Motor neuron (in vitro differentiated cells): ENCODE results near the gene ST7. TPM values are rescaled to one million over a fixed set of nuclear protein-coding genes. Genes with fewer than 3 reads are reported as not detected.
"Not testable (repeated sequence)": the region's sequence is repeated elsewhere in the genome, so short reads cannot be mapped to it uniquely, and the experiment has no call there.

Experiments used
- ATAC-seq, 8 experiments: fragments of 200-7000 bp; cut with Tn5 transposase; replicated peaks in 6 of 8; 2 replicates each; pipeline ENCODE4 v1.8.0; 2021; ENCODE audit warnings: mild to moderate bottlenecking in 8 of 8, moderate library complexity in 8 of 8
- H3K27ac ChIP-seq, 2 donors: fragments of 250-450 bp; sonication (Bioruptor Pico); 2 replicates each; pipeline ENCODE4 v1.9.0; 2021; ENCODE audit warnings: antibody characterized with exemption in 2 of 2, mild to moderate bottlenecking in 2 of 2, moderate library complexity in 1 of 2
- H3K4me1 ChIP-seq, 2 donors: fragments of 250-450 bp; sonication (Bioruptor Pico); replicated peaks in 1 of 2; 2 replicates each; pipeline ENCODE4 v1.6.1; 2021; ENCODE audit warnings: antibody characterized with exemption in 2 of 2, mild to moderate bottlenecking in 2 of 2, moderate library complexity in 1 of 2
- H3K4me3 ChIP-seq, 5 donors: fragments of 250-450 bp; sonication (Bioruptor Pico); 2 replicates each; pipeline ENCODE4 v1.9.0; 2021; ENCODE audit warnings: antibody characterized with exemption in 5 of 5, mild to moderate bottlenecking in 5 of 5, moderate library complexity in 4 of 5
- WGBS, 10 experiments: fragments of 450-650 bp; shearing (Covaris generic); methylation state at CpG; one replicate each; pipeline ENCODE4 v1.0.0; 2022; 5-methylcytosine and 5-hydroxymethylcytosine counted together
- in situ Hi-C, 9 experiments: fragments of 400-800 bp; cut with MboI; loops; one replicate each; pipeline ENCODE4 v1.15.0; 2021; ENCODE audit warnings: low sequenced_read_pairs in 9 of 9, low pct_unique_long_range_greater_than_20kb in 2 of 9; ENCODE audit not compliant: unreplicated experiment in 9 of 9
- total RNA-seq, 8 experiments: library from RNA; unstranded; fragments of 300-600 nt; gene quantifications; 2 replicates each; pipeline versions ENCODE4 v1.2.3 to v1.2.4, GENCODE V29; 2022

The ST7 gene
- total RNA-seq, 8 experiments from 2014 or later = 20.6 to 55.5 (median 42.4) TPM

- ATAC-seq = no peak
- Histone ChIP-seq H3K27ac (no peak overlapping the region), H3K4me3 (peak overlapping the region in 2 of 5 donors; percentile 57 to 64), H3K4me1 (peaks cover 4 to 30% of the 10 kb centered on the region in 2 donors)
- in situ Hi-C loops = no loop called here
These were observed 72.6 kb downstream of the ST7 start for GRCh38 chr7:117025891-117026290.

GRCh38 chr7:117030346-117030745, 77.0 kb downstream of the ST7 start:
- 60 to 100% (median 100%) methylated on average over 1 of the region's 1 CpG; no CpG with 5 or more reads in 2 of the 10 experiments for WGBS, 10 experiments
- peaks cover 14 to 24% of the 10 kb centered on the region in 2 donors for H3K4me1 ChIP-seq
- in situ Hi-C loops = not testable (repeated sequence)

GRCh38 chr7:117030793-117031192, 77.5 kb downstream of the ST7 start:
- in situ Hi-C loops, H3K4me3 ChIP-seq, H3K27ac ChIP-seq, ATAC-seq: not testable (repeated sequence)
- WGBS, 10 experiments = 0% methylated on average over 1 of the region's 1 CpG; no CpG with 5 or more reads in 7 of the 10 experiments
- peaks cover 16 to 24% of the 10 kb centered on the region in 2 donors for H3K4me1 ChIP-seq

More at GRCh38 chr7:117030346-117030745, 77.0 kb downstream of the ST7 start:
- not testable (repeated sequence) for ATAC-seq, H3K4me3 ChIP-seq, H3K27ac ChIP-seq

GRCh38 chr7:117032810-117033209, 79.5 kb downstream of the ST7 start:
- Histone ChIP-seq H3K27ac (no peak overlapping the region), H3K4me3 (no peak overlapping the region), H3K4me1 (peaks cover 19 to 35% of the 10 kb centered on the region in 2 donors)
- WGBS, 10 experiments = 83 to 100% (median 100%) methylated on average over 1 of the region's 1 CpG; no CpG with 5 or more reads in 5 of the 10 experiments
- ATAC-seq = no peak
- in situ Hi-C loops = no loop called here

GRCh38 chr7:117034851-117035464, 81.7 kb downstream of the ST7 start:
- 0 to 100% (median 50%) methylated on average over 1 to 3 of the region's 3 CpGs for WGBS, 10 experiments
- Histone ChIP-seq H3K27ac (no peak overlapping the region), H3K4me1 (peaks cover 19 to 42% of the 10 kb centered on the region in 2 donors), H3K4me3 (no peak overlapping the region)
- in situ Hi-C loops = no loop called here
- peak in 5 of 8 experiments; percentile 18 to 79 (median 32) for ATAC-seq

- H3K27ac ChIP-seq = no peak overlapping the region
- 0 to 100% (median 87%) methylated on average over 1 of the region's 1 CpG; no CpG with 5 or more reads in 3 of the 10 experiments for WGBS, 10 experiments
- in situ Hi-C loops = no loop called here
- no peak overlapping the region for H3K4me3 ChIP-seq
- ATAC-seq = no peak
- H3K4me1 ChIP-seq = peaks cover 19 to 42% of the 10 kb centered on the region in 2 donors
These were observed 82.2 kb downstream of the ST7 start for GRCh38 chr7:117035465-117035862.

- Histone ChIP-seq H3K4me3 (no peak overlapping the region), H3K27ac (no peak overlapping the region), H3K4me1 (peaks cover 19 to 42% of the 10 kb centered on the region in 2 donors)
- WGBS, 10 experiments = 59 to 100% (median 81%) methylated on average over 1 to 4 of the region's 4 CpGs; no CpG with 5 or more reads in 1 of the 10 experiments
- no peak for ATAC-seq
- in situ Hi-C loops = no loop called here
These were observed 82.9 kb downstream of the ST7 start for GRCh38 chr7:117036053-117036669.

- no peak overlapping the region for H3K4me3 ChIP-seq
- WGBS, 10 experiments = 40 to 100% (median 81%) methylated on average over 1 to 5 of the region's 5 CpGs; no CpG with 5 or more reads in 2 of the 10 experiments
- in situ Hi-C loops = no loop called here
- no peak overlapping the region for H3K27ac ChIP-seq
- peaks cover 19 to 42% of the 10 kb centered on the region in 2 donors for H3K4me1 ChIP-seq
- peak in 2 of 8 experiments; percentile 26 to 36 for ATAC-seq
These were observed 83.5 kb downstream of the ST7 start for GRCh38 chr7:117036836-117037235.

GRCh38 chr7:117038408-117038807, 85.1 kb downstream of the ST7 start:
- in situ Hi-C loops = no loop called here
- Histone ChIP-seq H3K27ac (no peak overlapping the region), H3K4me3 (no peak overlapping the region), H3K4me1 (peaks cover 19 to 42% of the 10 kb centered on the region in 2 donors)
- 0 to 100% (median 85%) methylated on average over 1 to 2 of the region's 2 CpGs; no CpG with 5 or more reads in 1 of the 10 experiments for WGBS, 10 experiments
- no peak for ATAC-seq

GRCh38 chr7:117041007-117041406, 87.7 kb downstream of the ST7 start:
- WGBS, 10 experiments = 44 to 100% (median 84%) methylated on average over 1 to 2 of the region's 2 CpGs; no CpG with 5 or more reads in 3 of the 10 experiments
- Histone ChIP-seq H3K4me3 (no peak overlapping the region), H3K4me1 (peaks cover 4 to 27% of the 10 kb centered on the region in 2 donors), H3K27ac (no peak overlapping the region)
- in situ Hi-C loops = no loop called here
- peak in 7 of 8 experiments; percentile 23 to 88 (median 31) for ATAC-seq

- in situ Hi-C loops = no loop called here
- WGBS, 10 experiments = 61 to 100% (median 84%) methylated on average over 2 to 3 of the region's 3 CpGs; no CpG with 5 or more reads in 1 of the 10 experiments
- Histone ChIP-seq H3K27ac (no peak overlapping the region), H3K4me3 (no peak overlapping the region), H3K4me1 (peaks cover 3 to 19% of the 10 kb centered on the region in 2 donors)
- ATAC-seq = no peak
These were observed 88.5 kb downstream of the ST7 start for GRCh38 chr7:117041822-117042221.

GRCh38 chr7:117043108-117043825, 90.0 kb downstream of the ST7 start:
- 20 to 94% (median 76%) methylated on average over 1 to 2 of the region's 2 CpGs; no CpG with 5 or more reads in 1 of the 10 experiments for WGBS, 10 experiments
- no peak for ATAC-seq
- no peak overlapping the region for H3K27ac ChIP-seq
- no peak overlapping the region for H3K4me3 ChIP-seq
- in situ Hi-C loops = no loop called here
- H3K4me1 ChIP-seq = peaks cover 0 to 7% of the 10 kb centered on the region in 2 donors

GRCh38 chr7:117044664-117045063, 91.4 kb downstream of the ST7 start:
- no peak for ATAC-seq
- in situ Hi-C loops = no loop called here
- WGBS, 10 experiments = 60 to 100% (median 94%) methylated on average over 1 to 2 of the region's 2 CpGs; no CpG with 5 or more reads in 1 of the 10 experiments

More at GRCh38 chr7:117044664-117045063, 91.4 kb downstream of the ST7 start:
- no peak overlapping the region for H3K4me3 ChIP-seq
- peaks cover 0 to 5% of the 10 kb centered on the region in 2 donors for H3K4me1 ChIP-seq
- H3K27ac ChIP-seq = no peak overlapping the region
